Endometrial microvascular endothelial cells (primary cell): ENCODE measurements around the gene RFFL. TPM values are rescaled to one million over a fixed set of nuclear protein-coding genes. Genes with fewer than 3 reads are reported as not detected.
"Not testable (repeated sequence)": the region's sequence is repeated elsewhere in the genome, so short reads cannot be mapped to it uniquely, and the experiment has no call there.

Source experiments
- in situ Hi-C: cut with HindIII; loops from 2 replicates; pipeline ENCODE4 v1.10.0; 2017; ENCODE audit warnings: low sequenced_read_pairs, low pct_unique_long_range_greater_than_20kb; ENCODE audit errors: inconsistent ontology term
- total RNA-seq: library from RNA; depleted of rRNA; stranded (reverse); fragments of >200 nt; gene quantifications from one replicate; pipeline ENCODE4 v1.2.3, GENCODE V29; 2015; ENCODE audit errors: inconsistent ontology term

Gene RFFL
- total RNA-seq, result 24.3 TPM

DNA sequence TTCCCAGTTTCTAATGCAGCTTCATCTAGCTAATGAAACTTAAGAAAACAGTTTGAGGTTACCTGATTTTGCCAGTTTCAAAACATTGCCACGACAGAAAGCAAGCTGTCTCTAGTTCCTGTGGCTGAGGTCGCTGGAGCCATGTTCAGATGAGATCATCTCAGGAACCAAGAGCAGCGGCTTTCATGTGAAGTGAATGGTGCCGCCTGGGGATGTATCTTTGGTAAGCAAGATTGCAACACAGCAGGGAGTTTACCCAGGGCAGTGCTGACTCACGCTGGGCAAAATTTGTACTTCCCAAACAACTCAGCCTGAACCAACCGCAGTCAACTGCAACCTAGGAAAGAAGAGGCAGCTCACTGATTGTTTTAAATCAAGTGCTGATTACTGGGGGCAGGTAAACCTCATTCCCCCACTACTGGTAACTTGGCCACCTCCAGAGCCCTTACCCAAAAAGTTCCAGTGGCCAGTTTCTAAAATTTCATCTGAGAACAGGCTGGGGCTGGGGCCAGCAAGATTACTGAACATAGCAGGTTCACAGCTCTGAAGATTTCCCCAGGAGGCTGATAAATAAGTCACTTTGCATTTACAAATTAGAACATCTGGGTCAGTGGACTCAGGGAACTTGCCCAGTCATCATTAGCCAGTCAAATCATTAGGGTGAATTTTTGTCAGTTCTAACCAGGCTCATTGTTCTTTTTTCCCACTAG lies at the start of gene RFFL:
Gene RFFL (minus strand): TSS at position 194 of the 710 bp plus-strand sequence. CDS start 37,154 bp downstream, outside the sequence.
- in situ Hi-C loops, result no loop called here

DNA sequence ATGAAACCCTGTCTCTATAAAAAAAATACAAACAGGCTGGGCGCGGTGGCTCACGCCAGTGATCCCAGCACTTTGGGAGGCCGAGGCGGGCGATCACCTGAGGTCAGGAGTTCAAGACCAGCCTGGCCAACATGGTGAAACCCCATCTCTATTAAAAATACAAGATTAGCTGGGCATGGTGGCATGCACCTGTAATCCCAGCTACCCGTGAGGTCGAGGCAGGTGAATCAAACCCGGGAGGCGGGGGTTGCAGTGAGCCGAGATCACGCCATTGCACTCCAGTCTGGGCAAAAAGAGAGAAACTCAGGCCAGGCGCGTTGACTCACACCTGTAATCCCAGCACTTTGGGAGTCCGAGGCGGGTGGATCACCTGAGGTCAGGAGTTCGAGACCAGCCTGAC lies 47.3 kb upstream of the RFFL start:
- in situ Hi-C loops, result not testable (repeated sequence)

- in situ Hi-C loops, result no loop called here
Observed at GRCh38 chr17:35104844-35105450, 41.4 kb upstream of the RFFL start.

DNA sequence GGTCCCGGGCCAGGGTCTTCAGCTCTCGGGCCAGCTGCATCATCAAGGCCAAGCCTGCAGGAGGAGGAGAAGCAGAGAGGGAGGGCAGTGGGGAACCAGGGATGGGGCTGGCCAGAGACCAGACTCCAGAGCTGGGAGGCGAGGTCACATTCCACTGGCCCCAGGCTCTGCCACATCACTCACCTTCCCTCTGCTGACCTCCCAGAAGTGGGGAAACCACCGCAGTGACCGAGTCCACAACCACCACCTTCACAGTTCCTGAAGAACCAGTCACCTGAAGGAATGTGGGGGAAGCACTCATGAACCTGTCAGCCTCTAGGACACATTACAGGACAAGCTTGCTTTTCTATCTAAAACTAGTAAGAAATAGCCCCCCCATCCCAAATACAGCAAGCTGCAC lies 39.8 kb upstream of the RFFL start:
- in situ Hi-C loops, result no loop called here

GRCh38 chr17:35101725-35102124 lies 38.2 kb upstream of the RFFL start:
- in situ Hi-C loops, result no loop called here

GRCh38 chr17:35101036-35101435 lies 37.5 kb upstream of the RFFL start:
- in situ Hi-C loops, result no loop called here

GRCh38 chr17:35099908-35100307 lies 36.4 kb upstream of the RFFL start:
- in situ Hi-C loops, result no loop called here

GRCh38 chr17:35097776-35098175 lies 34.3 kb upstream of the RFFL start:
- in situ Hi-C loops, result no loop called here

DNA sequence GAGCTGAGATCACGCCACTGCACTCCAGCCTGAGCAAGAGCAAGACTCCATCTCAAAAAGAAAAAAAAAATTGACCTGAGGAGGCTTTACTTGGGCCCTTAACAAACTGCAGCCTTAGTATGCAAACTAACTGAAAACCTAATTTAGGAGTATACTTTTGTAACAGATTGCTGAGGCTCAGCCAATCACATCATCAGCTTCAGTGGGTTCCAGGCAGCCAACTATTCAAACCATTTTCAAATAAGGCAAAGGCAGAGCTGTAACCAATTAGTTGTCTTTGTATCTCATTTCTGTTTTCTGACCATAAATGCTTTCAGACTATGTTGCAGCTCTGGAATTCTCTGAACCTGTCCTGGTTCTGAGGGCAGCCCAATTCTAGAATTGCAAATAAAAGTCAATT lies 32.2 kb upstream of the RFFL start:
- in situ Hi-C loops, result no loop called here

DNA sequence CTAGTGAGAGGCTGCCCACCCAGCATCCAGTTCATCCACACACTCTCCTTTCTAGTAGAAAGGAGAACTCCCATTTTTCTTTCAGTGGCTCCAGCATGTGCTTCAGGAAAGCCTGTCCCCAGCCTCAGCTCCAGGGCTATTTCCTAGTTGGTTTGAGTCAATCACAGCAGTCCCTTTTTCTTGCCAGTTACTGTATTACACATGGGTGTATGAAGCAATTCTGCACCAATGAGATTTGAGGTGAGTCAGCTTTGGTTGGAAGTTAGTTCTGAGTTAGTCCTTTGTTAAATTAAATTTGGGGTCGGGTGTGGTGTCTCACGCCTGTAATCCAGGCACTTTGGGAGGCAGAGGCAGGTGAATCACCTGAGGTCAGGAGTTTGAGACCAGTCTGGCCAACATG lies 31.4 kb upstream of the RFFL start:
- in situ Hi-C loops, result no loop called here

GRCh38 chr17:35090707-35091106 lies 27.2 kb upstream of the RFFL start:
- in situ Hi-C loops, result not testable (repeated sequence)

DNA sequence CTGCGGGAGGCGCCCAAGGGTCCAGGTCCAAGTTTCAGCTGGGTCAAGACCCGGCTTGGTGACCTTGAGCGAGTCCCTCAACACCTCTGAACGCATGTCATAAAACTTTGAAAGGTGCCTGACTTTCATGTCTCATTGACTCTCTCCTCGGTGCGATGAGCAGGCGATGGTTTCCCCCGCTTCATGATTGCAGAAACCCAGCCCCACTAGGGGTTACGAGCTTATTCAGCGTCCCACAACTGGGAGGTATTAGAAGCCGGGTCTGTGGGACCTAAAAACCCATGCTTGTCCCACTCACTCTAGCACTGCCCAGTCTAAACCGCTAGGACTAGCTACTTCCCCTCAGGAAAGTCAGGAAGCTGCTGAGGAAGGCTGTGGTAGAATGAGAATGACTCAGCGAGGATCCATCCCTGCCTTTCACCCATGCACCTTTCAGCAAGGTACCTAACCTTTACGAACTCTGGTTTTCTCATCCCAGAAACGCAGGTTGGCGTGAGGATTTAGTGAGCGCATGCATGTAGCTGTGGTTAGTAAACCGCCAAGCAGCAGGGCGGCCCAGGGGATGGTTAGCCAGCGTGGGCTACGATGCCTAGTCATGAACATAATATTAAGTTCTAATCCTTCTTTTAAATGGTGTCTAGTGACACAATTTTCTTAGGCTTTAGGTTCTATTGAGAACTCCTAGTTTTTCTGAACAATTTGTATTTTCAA lies 26.2 kb upstream of the RFFL start:
- in situ Hi-C loops, result no loop called here

GRCh38 chr17:35088881-35089585 lies 25.5 kb upstream of the RFFL start:
- in situ Hi-C loops, result no loop called here

DNA sequence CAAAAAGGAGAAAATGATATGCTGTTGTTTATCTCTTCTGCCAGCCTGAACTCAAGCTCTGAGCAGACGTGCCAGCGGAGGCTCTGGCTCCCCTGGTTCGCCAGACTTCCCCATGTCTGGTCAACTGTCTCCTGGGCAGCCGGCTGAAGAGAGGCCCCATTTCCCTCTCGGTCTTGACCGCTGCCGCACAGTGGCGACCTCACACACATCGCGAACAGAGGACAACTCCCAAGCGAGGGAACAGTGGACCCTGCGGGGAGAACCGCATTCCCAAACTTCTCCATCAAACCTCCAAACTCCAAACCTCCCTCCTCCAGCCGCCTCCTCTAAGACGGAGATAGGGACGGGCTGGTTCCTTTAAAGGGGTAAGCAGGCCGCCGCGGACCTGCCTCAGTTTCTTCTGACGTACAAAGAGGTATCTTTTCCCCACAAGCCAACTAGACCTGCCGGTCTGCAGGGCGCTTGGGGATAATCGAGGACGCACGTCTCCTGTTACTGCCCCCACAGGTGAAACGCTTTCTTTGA lies 24.9 kb upstream of the RFFL start:
- in situ Hi-C loops, result no loop called here

- in situ Hi-C loops, result no loop called here
Observed at GRCh38 chr17:35087731-35088355, 24.3 kb upstream of the RFFL start.

DNA sequence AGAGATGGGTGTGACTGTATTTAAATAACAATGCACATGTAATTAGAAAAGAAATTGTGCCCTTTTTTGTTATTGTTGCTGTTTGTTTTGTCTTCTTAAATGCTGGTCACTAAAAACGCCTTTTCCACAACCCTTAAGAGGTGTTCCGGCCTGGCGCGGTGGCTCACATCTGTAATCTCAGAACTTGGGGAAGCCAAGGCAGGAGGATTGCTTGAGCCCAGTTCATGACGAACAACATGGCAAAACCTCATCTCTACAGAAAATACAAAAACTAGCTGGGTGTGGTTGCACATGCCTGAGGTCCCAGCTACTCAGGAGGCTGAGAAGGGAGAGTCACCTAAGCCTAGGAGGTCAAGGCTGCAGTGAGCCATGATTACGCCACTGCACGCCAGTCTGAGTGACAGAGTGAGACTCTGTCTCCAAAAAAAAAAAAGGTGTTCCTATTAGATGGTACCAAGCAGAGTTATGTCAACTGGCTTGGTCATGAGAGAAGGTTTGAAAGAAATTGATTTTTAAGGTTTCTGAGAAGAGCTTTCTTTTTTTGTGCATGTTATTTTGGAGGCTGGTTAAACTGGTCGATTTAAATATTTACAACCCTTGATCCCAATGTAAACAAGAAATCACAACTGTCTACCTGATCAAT lies 23.5 kb upstream of the RFFL start:
- in situ Hi-C loops, result no loop called here

- in situ Hi-C loops, result no loop called here
Observed at GRCh38 chr17:35086164-35086563, 22.7 kb upstream of the RFFL start.

- in situ Hi-C loops, result no loop called here
Observed at GRCh38 chr17:35084987-35085386, 21.5 kb upstream of the RFFL start.
